Thyroid gland (tissue), 4 donors: ENCODE results near the gene RHOB.

Experiments
- CTCF ChIP-seq, 6 experiments: fragments of 200-600 bp in 3 of 6; fragments of 450-650 bp in 3 of 6; sonication (generic) in 3 of 6; IDR thresholded peaks; one replicate each; pipeline ENCODE4 v1.5.1; 2016 to 2019; ENCODE audit warnings: antibody characterized with exemption in 6 of 6, mild to moderate bottlenecking in 2 of 6, inconsistent platforms in 1 of 6, moderate library complexity in 1 of 6
- POLR2A ChIP-seq, 2 donors: fragments of 450-650 bp; IDR thresholded peaks; one replicate each; pipeline ENCODE4 v1.6.1; 2017; ENCODE audit warnings: antibody characterized with exemption in 2 of 2, mild to moderate bottlenecking in 2 of 2, moderate library complexity in 1 of 2

DNA sequence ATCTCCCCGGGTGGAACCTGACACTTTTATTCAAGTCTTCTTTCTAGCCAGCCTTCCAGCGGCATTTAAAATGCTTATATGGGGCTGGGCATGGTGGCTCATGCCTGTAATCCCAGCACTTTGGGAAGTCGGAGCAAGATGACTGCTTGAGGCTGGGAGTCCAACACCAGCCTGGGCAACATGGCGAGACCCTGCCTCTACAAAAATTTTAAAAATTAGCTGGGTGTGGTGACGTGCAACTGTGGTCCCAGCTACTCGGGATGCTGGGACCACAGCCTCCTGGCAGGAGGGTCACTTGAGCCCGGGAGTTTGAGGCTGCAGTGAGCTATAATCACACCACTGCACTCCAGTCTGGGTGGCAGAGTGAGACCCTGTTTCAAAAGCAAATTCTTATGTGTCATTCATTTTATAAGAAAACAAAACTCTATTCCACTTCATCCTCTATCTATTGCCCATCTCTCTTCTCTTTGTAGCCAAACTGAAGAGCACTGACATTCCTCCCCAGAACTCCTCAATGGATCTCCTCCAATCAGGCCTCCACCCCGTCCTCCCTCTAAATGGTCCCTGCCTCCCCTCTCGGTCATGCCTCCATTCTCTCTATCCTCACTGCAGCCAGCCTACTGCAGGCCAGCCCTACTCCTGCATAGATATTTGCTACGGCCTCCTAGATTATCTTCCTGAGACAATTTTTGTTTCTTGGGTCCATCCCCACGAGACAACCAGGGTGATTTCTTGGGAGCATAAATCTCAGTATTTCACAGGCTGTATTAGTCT is 18.0 kb upstream of the RHOB start:
- no peak for TF ChIP-seq CTCF (IDR thresholded peaks at IDR 0.05)
- no peak for TF ChIP-seq POLR2A (IDR thresholded peaks at IDR 0.05)
